Measurements from ENCODE around the gene TRPM3. TPM values are rescaled to one million over a fixed set of nuclear protein-coding genes. Genes with fewer than 3 reads are reported as not detected.

Gene TRPM3
- total RNA-seq, 1 experiment from 2014 or later: 0.26 TPM

- H3K79me2 ChIP-seq (ENCODE audit: low read depth): no peaks in the 10 kb centered on the region
- POLR2A ChIA-PET (ENCODE audit: unreplicated experiment): no interaction called here
- H3K9me3 ChIP-seq (ENCODE audit: insufficient read depth, low read depth): no peaks in the 10 kb centered on the region
- no peak overlapping the region for H3K4me2 ChIP-seq
- H4K20me1 ChIP-seq (ENCODE audit: insufficient read depth): no peaks in the 10 kb centered on the region
- no peak for DNase-seq
- H3K4me1 ChIP-seq (replicated peaks; ENCODE audit: insufficient read depth): no peaks in the 10 kb centered on the region
- CTCF ChIA-PET: no interaction called here
- intact Hi-C loops (cut with micrococcal nuclease; ENCODE audit: unreplicated experiment): no loop called here
- H3K4me3 ChIP-seq: no peak overlapping the region
- no peak overlapping the region for H2AFZ ChIP-seq
- H3K9me2 ChIP-seq (ENCODE audit: insufficient read depth): no peaks in the 10 kb centered on the region
- no peaks in the 10 kb centered on the region for H3K27me3 ChIP-seq (ENCODE audit: insufficient read depth, low read depth)
- no peaks in the 10 kb centered on the region for H3F3A ChIP-seq (ENCODE audit: insufficient read depth, low read depth)
- TF ChIP-seq EZH2 (IDR thresholded peaks at IDR 0.05; ENCODE audit: low read depth): no peak
- no peak for TF ChIP-seq CTCF (conservative IDR thresholded peaks at IDR 0.05)
- no peak overlapping the region for H3K27ac ChIP-seq
- BruUV-seq (replicated peaks): no TSS peak
- no peaks in the 10 kb centered on the region for H3K36me3 ChIP-seq (ENCODE audit: low read depth)
These were observed 627.2 kb downstream of the TRPM3 start for GRCh38 chr9:70494221-70494620.

GRCh38 chr9:70493029-70493428, 628.4 kb downstream of the TRPM3 start:
- intact Hi-C loops (cut with micrococcal nuclease; ENCODE audit: unreplicated experiment): no loop called here
- H3K4me2 ChIP-seq: no peak overlapping the region
- H3K27me3 ChIP-seq (ENCODE audit: insufficient read depth, low read depth): no peaks in the 10 kb centered on the region
- no peak overlapping the region for H2AFZ ChIP-seq
- ChIA-PET CTCF (no interaction called here), POLR2A (ENCODE audit: unreplicated experiment) (no interaction called here)
- H3K27ac ChIP-seq: no peak overlapping the region
- H4K20me1 ChIP-seq (ENCODE audit: insufficient read depth): no peaks in the 10 kb centered on the region
- H3K36me3 ChIP-seq (ENCODE audit: low read depth): no peaks in the 10 kb centered on the region
- H3K9me3 ChIP-seq (ENCODE audit: insufficient read depth, low read depth): no peaks in the 10 kb centered on the region
- no peaks in the 10 kb centered on the region for H3K9me2 ChIP-seq (ENCODE audit: insufficient read depth)
- H3K4me3 ChIP-seq: no peak overlapping the region
- no TSS peak for BruUV-seq (replicated peaks)
- DNase-seq: no peak
- H3K4me1 ChIP-seq (replicated peaks; ENCODE audit: insufficient read depth): no peaks in the 10 kb centered on the region
- H3K79me2 ChIP-seq (ENCODE audit: low read depth): no peaks in the 10 kb centered on the region
- H3F3A ChIP-seq (ENCODE audit: insufficient read depth, low read depth): no peaks in the 10 kb centered on the region
- TF ChIP-seq EZH2 (IDR thresholded peaks at IDR 0.05; ENCODE audit: low read depth) (no peak), CTCF (conservative IDR thresholded peaks at IDR 0.05) (no peak)

GRCh38 chr9:70492319-70492777, 629.1 kb downstream of the TRPM3 start:
- H3F3A ChIP-seq (ENCODE audit: insufficient read depth, low read depth): no peaks in the 10 kb centered on the region
- TF ChIP-seq EZH2 (IDR thresholded peaks at IDR 0.05; ENCODE audit: low read depth): no peak
- TF ChIP-seq CTCF (conservative IDR thresholded peaks at IDR 0.05): no peak
- H3K4me1 ChIP-seq (replicated peaks; ENCODE audit: insufficient read depth): no peaks in the 10 kb centered on the region
- no peaks in the 10 kb centered on the region for H3K9me3 ChIP-seq (ENCODE audit: insufficient read depth, low read depth)
- H3K27ac ChIP-seq: no peak overlapping the region
- no peaks in the 10 kb centered on the region for H3K27me3 ChIP-seq (ENCODE audit: insufficient read depth, low read depth)
- intact Hi-C loops (cut with micrococcal nuclease; ENCODE audit: unreplicated experiment): no loop called here
- H2AFZ ChIP-seq: no peak overlapping the region
- no peaks in the 10 kb centered on the region for H4K20me1 ChIP-seq (ENCODE audit: insufficient read depth)
- DNase-seq: no peak
- H3K9me2 ChIP-seq (ENCODE audit: insufficient read depth): no peaks in the 10 kb centered on the region
- no peaks in the 10 kb centered on the region for H3K79me2 ChIP-seq (ENCODE audit: low read depth)
- H3K36me3 ChIP-seq (ENCODE audit: low read depth): no peaks in the 10 kb centered on the region
- BruUV-seq (replicated peaks): no TSS peak
- H3K4me3 ChIP-seq: no peak overlapping the region
- POLR2A ChIA-PET (ENCODE audit: unreplicated experiment): no interaction called here
- CTCF ChIA-PET: no interaction called here
- no peak overlapping the region for H3K4me2 ChIP-seq
